HG02588 (cell line): ENCODE data around the gene RBMS3.
"Not testable (repeated sequence)": the region's sequence is repeated elsewhere in the genome, so short reads cannot be mapped to it uniquely, and the experiment has no call there.

Experiments used
- ATAC-seq: cut with Tn5 transposase; IDR thresholded peaks from one replicate; pipeline ENCODE4 v1.9.1; 2021; ENCODE audit warnings: mild to moderate bottlenecking, moderate library complexity; ENCODE audit not compliant: unreplicated experiment

RBMS3 gene

GRCh38 chr3:29976871-29977270 lies 696.0 kb downstream of the RBMS3 start:
- ATAC-seq, result no peak

DNA sequence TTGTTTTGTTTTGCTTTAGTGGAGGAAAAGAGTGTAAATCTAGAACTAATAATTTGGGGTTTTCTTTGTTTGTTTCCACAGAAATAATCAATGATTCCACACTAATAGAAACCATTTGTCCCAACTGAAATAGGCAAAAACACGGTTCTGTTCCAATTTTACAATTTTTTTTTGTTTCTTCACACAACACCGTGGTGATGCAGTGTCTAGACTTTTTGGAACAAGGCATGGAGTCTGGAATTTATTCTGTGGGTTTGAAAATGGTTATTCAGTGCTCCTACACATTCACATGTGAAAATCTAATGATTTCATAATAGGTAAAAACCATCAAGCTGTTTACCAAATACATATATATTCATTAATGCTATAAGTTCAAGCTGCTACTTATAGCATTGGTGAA lies 696.5 kb downstream of the RBMS3 start:
- ATAC-seq, result no peak

DNA sequence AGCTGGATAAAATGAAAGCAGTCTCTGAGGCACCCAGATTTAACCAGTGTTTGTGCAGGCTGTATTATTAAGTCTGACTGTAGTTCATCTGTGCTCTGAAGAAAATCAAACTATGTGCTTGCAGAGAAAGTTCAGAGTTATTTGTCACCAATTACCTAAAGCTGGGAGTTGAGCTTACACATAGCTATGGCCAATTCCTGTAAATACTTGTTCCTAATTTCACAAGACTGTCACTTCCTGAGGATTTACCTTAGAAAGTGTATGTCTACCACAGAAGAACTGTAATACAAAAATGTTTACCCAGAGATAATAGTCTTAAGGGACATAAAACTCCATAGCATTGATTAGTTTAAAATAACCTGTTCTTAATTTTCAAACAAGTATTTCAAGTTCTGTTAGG lies 697.2 kb downstream of the RBMS3 start:
- ATAC-seq, result no peak

- no peak for ATAC-seq
Measured at GRCh38 chr3:29991198-29991597, 710.3 kb downstream of the RBMS3 start.

- no peak for ATAC-seq
Measured at GRCh38 chr3:30002797-30003196, 721.9 kb downstream of the RBMS3 start.

GRCh38 chr3:30003741-30004140 lies 722.9 kb downstream of the RBMS3 start:
- no peak for ATAC-seq

DNA sequence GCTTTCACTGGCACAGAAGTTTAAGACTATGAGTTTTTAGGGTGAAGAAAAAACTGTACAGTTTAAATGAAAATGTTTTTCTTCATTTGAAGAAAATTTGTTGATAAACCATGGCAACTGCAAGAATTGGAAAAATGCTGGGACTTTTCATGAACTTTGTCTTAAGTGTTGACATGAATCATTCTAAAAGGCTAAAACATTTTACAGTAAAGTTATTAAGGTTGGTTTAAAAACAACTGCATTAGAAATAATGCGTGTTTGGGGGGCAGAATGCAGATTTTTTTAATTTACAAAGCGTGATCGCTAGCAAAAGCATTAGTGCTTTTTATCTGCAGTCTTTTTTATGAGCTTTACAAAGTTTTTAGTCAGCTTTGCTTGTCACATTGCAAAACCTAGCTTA lies 723.6 kb downstream of the RBMS3 start:
- ATAC-seq, result no peak

DNA sequence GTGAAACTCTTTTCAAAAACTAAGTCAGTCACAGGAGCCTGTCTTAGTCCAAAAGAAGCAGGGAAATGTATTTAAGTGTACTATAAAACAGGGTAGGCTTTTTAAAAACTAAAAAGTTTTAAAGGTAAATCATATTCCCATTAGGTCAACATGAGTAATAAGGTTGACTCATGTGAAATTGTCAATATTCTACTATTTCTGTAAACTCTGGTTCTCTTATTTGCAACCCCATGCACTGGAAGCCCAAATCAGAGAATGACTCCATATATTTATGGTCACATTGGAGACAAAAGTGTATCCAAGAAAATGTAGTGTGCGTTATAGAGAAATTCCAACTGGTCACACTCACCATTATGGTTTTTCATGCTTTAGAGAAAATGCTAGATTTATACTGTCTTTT lies 725.2 kb downstream of the RBMS3 start:
- ATAC-seq, result no peak

- no peak for ATAC-seq
Measured at GRCh38 chr3:30007668-30008067, 726.8 kb downstream of the RBMS3 start.

- no peak for ATAC-seq
Measured at GRCh38 chr3:30011237-30011803, 730.4 kb downstream of the RBMS3 start.

- no peak for ATAC-seq
Measured at GRCh38 chr3:30012941-30013543, 732.2 kb downstream of the RBMS3 start.

GRCh38 chr3:30017901-30018300 lies 737.0 kb downstream of the RBMS3 start:
- ATAC-seq, result no peak

GRCh38 chr3:30020380-30020779 lies 739.5 kb downstream of the RBMS3 start:
- ATAC-seq, result no peak

DNA sequence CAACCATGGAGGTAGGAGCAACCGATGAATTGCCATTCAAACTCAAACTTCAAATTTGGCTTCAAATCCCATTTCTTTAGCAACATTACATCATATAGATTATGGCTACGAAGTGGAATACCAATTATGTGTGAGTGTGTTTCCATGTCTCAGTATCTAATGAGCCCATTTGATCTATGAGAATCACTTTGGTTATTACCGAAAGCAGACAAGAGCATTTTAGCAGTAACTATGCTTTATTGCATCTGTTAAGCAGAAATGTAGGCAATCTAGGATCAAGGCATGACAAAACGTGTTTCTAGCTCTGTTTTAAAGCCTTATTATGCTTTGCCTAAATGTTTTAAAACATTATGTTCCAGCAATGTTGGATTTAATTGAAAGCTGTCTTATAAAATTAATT lies 743.6 kb downstream of the RBMS3 start:
- ATAC-seq, result no peak

DNA sequence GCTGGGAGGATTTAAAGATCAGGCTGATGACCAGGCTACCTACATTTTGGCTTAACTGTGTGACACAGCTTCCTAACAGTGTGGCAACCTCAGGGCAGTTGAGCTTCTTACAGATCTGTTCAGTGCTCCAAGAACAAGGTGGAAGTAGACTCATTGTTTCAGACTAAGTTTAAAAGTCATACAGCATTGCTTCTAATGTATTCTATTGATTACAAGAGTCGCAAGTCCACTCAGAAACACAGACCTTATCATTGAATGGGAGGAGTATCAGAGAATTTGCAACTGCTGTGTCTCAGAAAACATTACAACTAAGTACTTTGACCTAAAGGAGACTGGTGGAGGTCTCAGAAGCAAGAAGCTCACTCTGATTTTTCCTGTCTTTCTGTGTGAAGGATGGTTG lies 746.0 kb downstream of the RBMS3 start:
- no peak for ATAC-seq

DNA sequence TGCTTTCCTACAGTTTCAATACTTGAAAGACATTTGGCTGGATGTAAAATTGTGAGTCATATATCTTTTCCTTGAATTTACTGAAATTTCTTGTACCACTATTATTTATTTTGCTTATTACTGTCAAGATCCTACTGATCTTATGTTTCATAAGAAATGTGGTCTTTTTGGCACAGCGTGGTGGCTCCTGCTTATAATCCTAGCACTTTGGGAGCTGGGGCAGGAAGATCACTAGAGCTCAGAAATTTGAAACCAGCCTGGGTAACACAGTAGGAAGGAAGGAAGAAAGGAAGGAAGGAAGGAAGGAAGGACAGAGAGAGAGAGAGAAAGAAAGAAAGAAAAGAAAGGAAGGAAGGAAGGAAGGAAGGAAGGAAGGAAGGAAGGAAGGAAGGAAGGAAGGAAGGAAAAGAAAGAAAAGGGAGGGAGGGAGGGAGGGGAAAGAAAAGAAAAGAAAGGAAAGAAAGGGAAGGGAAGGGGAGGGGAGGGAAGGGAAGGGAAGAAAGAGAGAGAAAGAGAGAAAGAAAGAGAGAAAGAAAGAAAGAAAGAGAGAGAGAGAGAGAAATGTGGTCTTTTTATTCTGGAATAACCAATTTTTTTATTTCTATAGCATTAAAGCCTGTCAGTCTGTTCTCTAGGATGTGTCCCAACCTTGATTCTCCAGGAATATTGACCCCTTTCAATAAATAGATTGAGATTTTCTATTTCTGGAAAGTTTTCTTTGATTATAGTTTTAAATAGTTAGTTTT lies 753.5 kb downstream of the RBMS3 start:
- ATAC-seq, result no peak

- no peak for ATAC-seq
Measured at GRCh38 chr3:30035935-30036567, 755.2 kb downstream of the RBMS3 start.

DNA sequence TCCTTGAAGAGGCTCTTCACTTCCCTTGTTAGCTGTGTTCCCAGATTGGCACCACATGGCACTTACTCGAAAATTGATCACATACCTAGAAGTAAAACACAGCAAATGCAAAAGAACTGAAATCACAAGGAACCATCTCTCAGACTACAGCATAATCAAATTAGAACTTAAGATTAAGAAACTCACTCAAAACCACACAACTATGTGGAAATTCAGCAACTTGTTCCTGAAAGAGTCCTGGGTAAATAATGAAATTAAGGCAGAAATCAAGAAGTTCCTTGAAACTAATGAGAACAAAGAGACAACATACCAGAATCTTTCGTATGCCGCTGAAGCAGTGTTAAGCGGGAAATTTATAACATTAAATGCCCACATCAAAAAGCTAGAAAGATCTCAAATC lies 759.3 kb downstream of the RBMS3 start:
- ATAC-seq, result no peak

- ATAC-seq, result not testable (repeated sequence)
Measured at GRCh38 chr3:30041481-30041880, 760.6 kb downstream of the RBMS3 start.

DNA sequence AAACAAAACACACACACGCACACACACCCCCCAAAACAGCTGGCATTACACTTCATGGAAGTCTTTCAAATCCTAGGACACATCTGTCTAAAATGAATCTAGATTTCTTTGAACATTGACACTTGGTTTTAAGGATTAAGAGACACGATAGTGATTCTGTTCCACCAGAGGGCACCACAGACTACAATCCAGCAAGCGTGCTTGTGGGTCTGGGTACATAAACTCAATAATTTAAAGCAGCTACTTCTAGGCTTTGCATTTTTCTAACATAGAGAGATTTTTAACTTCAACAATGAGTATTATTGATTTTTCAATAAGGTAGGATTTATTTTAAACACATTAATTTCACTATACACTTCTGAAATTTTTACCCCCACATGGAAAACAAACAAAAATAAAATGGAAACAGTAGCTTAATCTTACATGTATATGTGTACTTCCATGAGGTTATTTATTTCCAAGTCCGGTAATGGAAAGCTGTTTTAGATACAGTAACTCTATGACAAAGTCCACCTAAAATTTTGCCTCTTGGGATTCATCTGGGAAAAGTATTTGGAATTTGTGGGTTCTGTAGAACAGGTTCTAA lies 761.5 kb downstream of the RBMS3 start:
- no peak for ATAC-seq

- no peak for ATAC-seq
Measured at GRCh38 chr3:30042916-30043555, 762.2 kb downstream of the RBMS3 start.
